HCT116 (cell line): ENCODE measurements around the gene NKX6-1.

Source experiments
- CEBPB ChIP-seq: IDR thresholded peaks from 2 replicates; pipeline ENCODE4 v1.6.1; 2012; ENCODE audit warnings: low read depth
- CTCF ChIP-seq, 3 experiments: fragments of 200-600 bp in 1 of 3; sonication (generic) in 1 of 3; IDR thresholded peaks in 2 of 3; conservative IDR thresholded peaks in 1 of 3; 2 replicates each; pipeline ENCODE4 v1.5.1; 2012 to 2017; ENCODE audit warnings: low read depth in 2 of 3, low read length in 2 of 3, antibody characterized with exemption in 1 of 3, borderline replicate concordance in 1 of 3, control low read depth in 1 of 3, mild to moderate bottlenecking in 1 of 3, mixed read lengths in 1 of 3, mixed run types in 1 of 3, moderate library complexity in 1 of 3; ENCODE audit not compliant: insufficient read depth in 1 of 3
- MAX ChIP-seq: IDR thresholded peaks from 2 replicates; pipeline ENCODE4 v1.6.1; 2012
- POLR2A ChIP-seq: IDR thresholded peaks from 2 replicates; pipeline ENCODE4 v1.7.0; 2011; ENCODE audit warnings: borderline replicate concordance; ENCODE audit not compliant: insufficient read depth, insufficient read length; ENCODE audit errors: extremely low read depth
- SP1 ChIP-seq: IDR thresholded peaks from 2 replicates; pipeline ENCODE4 v1.6.1; 2012; ENCODE audit warnings: low read depth

- TF ChIP-seq CTCF (IDR thresholded peaks at IDR 0.05 in 2 of 3, conservative IDR thresholded peaks at IDR 0.05 in 1 of 3; ENCODE audit: borderline replicate concordance in 1 of 3, insufficient read depth in 1 of 3, low read depth in 2 of 3, low read length in 2 of 3) (peak; percentile 70 to 77 (median 74); a peak in 5 of 6 replicates), POLR2A (no peak), CEBPB (no peak), MAX (no peak), SP1 (no peak)
Measured at GRCh38 chr4:84503495-84504437, 4.7 kb upstream of the NKX6-1 start.
